ENCODE data around the gene PDZRN3. TPM values are rescaled to one million over a fixed set of nuclear protein-coding genes. Genes with fewer than 3 reads are reported as not detected.

Gene PDZRN3
- total RNA-seq, 2 donors from 2014 or later: 6.1 to 10.4 TPM

DNA sequence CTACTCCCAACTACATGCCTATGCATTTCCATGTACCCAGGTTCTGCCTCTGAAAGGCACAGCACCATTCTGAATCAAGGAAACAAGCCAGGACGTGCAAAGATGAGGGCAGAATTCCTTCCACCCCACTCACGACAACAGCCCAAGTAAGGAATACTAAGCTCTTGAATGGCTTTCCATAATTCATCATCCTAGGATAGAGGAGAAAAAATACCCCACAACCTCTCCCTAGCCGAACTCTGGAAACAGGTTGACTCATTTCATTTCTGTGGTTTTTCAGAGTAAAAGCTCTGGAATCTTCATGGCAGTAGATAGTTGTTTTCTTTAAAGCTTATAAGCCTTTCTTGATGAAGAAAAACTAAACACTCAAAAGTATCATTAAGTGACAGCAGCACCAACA lies 77.8 kb downstream of the PDZRN3 start:
- no peaks in the 10 kb centered on the region for H3K27me3 ChIP-seq (ENCODE audit: control insufficient read depth, insufficient read depth, low read length, poor library complexity, severe bottlenecking)
- no peak overlapping the region for H3K9ac ChIP-seq (ENCODE audit: extremely low read depth, low read length, poor library complexity, severe bottlenecking)
- H3K4me3 ChIP-seq (ENCODE audit: low read length): no peak overlapping the region
- Mint-ChIP-seq H3K4me3 (no peak overlapping the region), H3K4me1 (peaks cover 19% of the 10 kb centered on the region), H3K36me3 (ENCODE audit: low read depth) (no peaks in the 10 kb centered on the region), H3K27me3 (ENCODE audit: insufficient read depth) (no peaks in the 10 kb centered on the region), H3K27ac (peak overlapping the region; percentile 55), H3K9me3 (no peaks in the 10 kb centered on the region)
- peaks cover 11% of the 10 kb centered on the region for H3K4me1 ChIP-seq (ENCODE audit: control insufficient read depth, insufficient read depth, low read length)
- DNase-seq: no peak
- WGBS, 2 experiments (ENCODE audit: insufficient coverage in 1 of 2, insufficient read length in 1 of 2): 76 to 100% methylated on average over 1 to 3 of the region's 3 CpGs
- H3K27ac ChIP-seq (ENCODE audit: low read depth, low read length): no peak overlapping the region
- H3K36me3 ChIP-seq (ENCODE audit: control insufficient read depth, insufficient read depth, low read length): peaks cover 20% of the 10 kb centered on the region
- TF ChIP-seq, protein P1, sequence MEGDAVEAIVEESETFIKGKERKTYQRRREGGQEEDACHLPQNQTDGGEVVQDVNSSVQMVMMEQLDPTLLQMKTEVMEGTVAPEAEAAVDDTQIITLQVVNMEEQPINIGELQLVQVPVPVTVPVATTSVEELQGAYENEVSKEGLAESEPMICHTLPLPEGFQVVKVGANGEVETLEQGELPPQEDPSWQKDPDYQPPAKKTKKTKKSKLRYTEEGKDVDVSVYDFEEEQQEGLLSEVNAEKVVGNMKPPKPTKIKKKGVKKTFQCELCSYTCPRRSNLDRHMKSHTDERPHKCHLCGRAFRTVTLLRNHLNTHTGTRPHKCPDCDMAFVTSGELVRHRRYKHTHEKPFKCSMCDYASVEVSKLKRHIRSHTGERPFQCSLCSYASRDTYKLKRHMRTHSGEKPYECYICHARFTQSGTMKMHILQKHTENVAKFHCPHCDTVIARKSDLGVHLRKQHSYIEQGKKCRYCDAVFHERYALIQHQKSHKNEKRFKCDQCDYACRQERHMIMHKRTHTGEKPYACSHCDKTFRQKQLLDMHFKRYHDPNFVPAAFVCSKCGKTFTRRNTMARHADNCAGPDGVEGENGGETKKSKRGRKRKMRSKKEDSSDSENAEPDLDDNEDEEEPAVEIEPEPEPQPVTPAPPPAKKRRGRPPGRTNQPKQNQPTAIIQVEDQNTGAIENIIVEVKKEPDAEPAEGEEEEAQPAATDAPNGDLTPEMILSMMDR (conservative IDR thresholded peaks at IDR 0.05): no peak
- no peaks in the 10 kb centered on the region for H3K9me3 ChIP-seq (ENCODE audit: control insufficient read depth, low read length)

DNA sequence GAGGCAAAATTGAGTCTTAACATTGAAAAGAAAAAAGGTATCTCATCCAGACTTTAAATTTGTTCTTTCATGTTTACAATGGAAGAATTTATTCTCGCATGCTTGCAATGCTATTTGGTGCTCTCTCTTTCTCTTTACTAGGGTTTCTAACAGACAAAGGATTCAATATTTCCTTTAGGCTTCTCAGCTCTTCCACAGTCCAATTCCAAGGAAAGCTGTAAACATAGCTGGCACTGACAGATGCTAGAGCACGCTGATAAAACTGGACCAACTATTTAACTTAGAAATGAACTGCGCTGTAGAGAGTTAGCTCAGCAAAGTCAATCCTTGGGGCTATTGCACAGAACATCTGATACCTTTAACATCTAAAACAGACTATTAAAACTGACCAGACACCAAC lies 81.3 kb downstream of the PDZRN3 start:
- H3K27me3 ChIP-seq (ENCODE audit: control insufficient read depth, insufficient read depth, low read length, poor library complexity, severe bottlenecking): no peaks in the 10 kb centered on the region
- peaks cover 20% of the 10 kb centered on the region for H3K36me3 ChIP-seq (ENCODE audit: control insufficient read depth, insufficient read depth, low read length)
- no peak overlapping the region for H3K9ac ChIP-seq (ENCODE audit: extremely low read depth, low read length, poor library complexity, severe bottlenecking)
- H3K4me1 Mint-ChIP-seq: peaks cover 17% of the 10 kb centered on the region
- H3K27me3 Mint-ChIP-seq (ENCODE audit: insufficient read depth): no peaks in the 10 kb centered on the region
- no peak overlapping the region for H3K27ac Mint-ChIP-seq
- no peak overlapping the region for H3K4me3 ChIP-seq (ENCODE audit: low read length)
- H3K36me3 Mint-ChIP-seq (ENCODE audit: low read depth): no peaks in the 10 kb centered on the region
- peaks cover 11% of the 10 kb centered on the region for H3K4me1 ChIP-seq (ENCODE audit: control insufficient read depth, insufficient read depth, low read length)
- H3K4me3 Mint-ChIP-seq: no peak overlapping the region
- 97 to 100% methylated on average over 2 to 3 of the region's 3 CpGs for WGBS, 2 experiments (ENCODE audit: insufficient coverage in 1 of 2, insufficient read length in 1 of 2)
- no peak overlapping the region for H3K27ac ChIP-seq (ENCODE audit: low read depth, low read length)
- H3K9me3 ChIP-seq (ENCODE audit: control insufficient read depth, low read length): no peaks in the 10 kb centered on the region
- DNase-seq: no peak
- TF ChIP-seq, protein P1 (conservative IDR thresholded peaks at IDR 0.05): no peak
- H3K9me3 Mint-ChIP-seq: no peaks in the 10 kb centered on the region

DNA sequence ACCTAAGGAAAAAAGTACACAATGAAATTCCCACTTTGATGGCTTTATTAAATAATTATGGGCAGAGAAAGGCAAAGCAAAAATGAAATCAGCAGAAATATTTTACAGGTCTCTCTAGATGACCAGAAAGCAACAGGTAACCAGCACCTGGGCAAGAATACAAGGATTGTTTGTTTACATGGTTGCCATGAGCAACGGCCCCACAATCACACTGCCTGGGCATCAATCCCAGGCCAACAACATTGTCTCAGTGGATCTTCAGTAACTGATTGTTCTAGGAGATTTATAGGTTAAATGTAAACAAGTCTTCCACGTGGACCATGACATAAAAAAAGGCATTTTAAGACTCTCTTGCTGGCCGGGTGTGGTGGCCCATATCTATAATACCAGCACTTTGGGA lies 82.6 kb downstream of the PDZRN3 start:
- H3K4me3 ChIP-seq (ENCODE audit: low read length): no peak overlapping the region
- H3K27ac Mint-ChIP-seq: no peak overlapping the region

More for the DNA sequence above, 82.6 kb downstream of the PDZRN3 start:
- no peak for DNase-seq
- no peak overlapping the region for H3K27ac ChIP-seq (ENCODE audit: low read depth, low read length)
- no peak overlapping the region for H3K4me3 Mint-ChIP-seq
- peaks cover 4% of the 10 kb centered on the region for H3K4me1 Mint-ChIP-seq
- H3K9ac ChIP-seq (ENCODE audit: extremely low read depth, low read length, poor library complexity, severe bottlenecking): no peak overlapping the region
- no peaks in the 10 kb centered on the region for H3K27me3 ChIP-seq (ENCODE audit: control insufficient read depth, insufficient read depth, low read length, poor library complexity, severe bottlenecking)
- no peaks in the 10 kb centered on the region for H3K36me3 Mint-ChIP-seq (ENCODE audit: low read depth)
- no peaks in the 10 kb centered on the region for H3K9me3 Mint-ChIP-seq
- TF ChIP-seq, protein P1 (conservative IDR thresholded peaks at IDR 0.05): no peak
- no peaks in the 10 kb centered on the region for H3K27me3 Mint-ChIP-seq (ENCODE audit: insufficient read depth)
- peaks cover 23% of the 10 kb centered on the region for H3K36me3 ChIP-seq (ENCODE audit: control insufficient read depth, insufficient read depth, low read length)
- WGBS, 2 experiments (ENCODE audit: insufficient coverage in 1 of 2, insufficient read length in 1 of 2): 61 to 66% methylated on average over 2 to 3 of the region's 3 CpGs
- H3K9me3 ChIP-seq (ENCODE audit: control insufficient read depth, low read length): no peaks in the 10 kb centered on the region
- no peaks in the 10 kb centered on the region for H3K4me1 ChIP-seq (ENCODE audit: control insufficient read depth, insufficient read depth, low read length)

Data from endodermal cell (in vitro differentiated cells).